ENCODE measurements around the gene KCNJ18.
"Not testable (repeated sequence)": the region's sequence is repeated elsewhere in the genome, so short reads cannot be mapped to it uniquely, and the experiment has no call there.

The KCNJ18 gene

GRCh38 chr17:21733931-21734330, 41.6 kb downstream of the KCNJ18 start:
- DNase-seq (ENCODE audit: low read depth) = not testable (repeated sequence)

- not testable (repeated sequence) for DNase-seq (ENCODE audit: low read depth)
These were observed 43.5 kb downstream of the KCNJ18 start for GRCh38 chr17:21735814-21736213.

- DNase-seq (ENCODE audit: low read depth) = not testable (repeated sequence)
These were observed 44.8 kb downstream of the KCNJ18 start for GRCh38 chr17:21737015-21737580.

GRCh38 chr17:21738241-21738640, 45.9 kb downstream of the KCNJ18 start:
- not testable (repeated sequence) for DNase-seq (ENCODE audit: low read depth)

GRCh38 chr17:21738877-21739474, 46.7 kb downstream of the KCNJ18 start:
- DNase-seq (ENCODE audit: low read depth) = not testable (repeated sequence)

- DNase-seq (ENCODE audit: low read depth) = not testable (repeated sequence)
These were observed 47.2 kb downstream of the KCNJ18 start for GRCh38 chr17:21739485-21739884.

- DNase-seq (ENCODE audit: low read depth) = not testable (repeated sequence)
These were observed 48.5 kb downstream of the KCNJ18 start for GRCh38 chr17:21740836-21741235.

GRCh38 chr17:21741520-21741919, 49.2 kb downstream of the KCNJ18 start:
- not testable (repeated sequence) for DNase-seq (ENCODE audit: low read depth)

GRCh38 chr17:21742326-21742725, 50.0 kb downstream of the KCNJ18 start:
- DNase-seq (ENCODE audit: low read depth) = no peak

GRCh38 chr17:21744151-21744550, 51.8 kb downstream of the KCNJ18 start:
- DNase-seq (ENCODE audit: low read depth) = not testable (repeated sequence)

GRCh38 chr17:21744621-21745020, 52.3 kb downstream of the KCNJ18 start:
- DNase-seq (ENCODE audit: low read depth) = not testable (repeated sequence)

GRCh38 chr17:21745385-21746054, 53.2 kb downstream of the KCNJ18 start:
- not testable (repeated sequence) for DNase-seq (ENCODE audit: low read depth)

- not testable (repeated sequence) for DNase-seq (ENCODE audit: low read depth)
These were observed 54.1 kb downstream of the KCNJ18 start for GRCh38 chr17:21746415-21746814.

- not testable (repeated sequence) for DNase-seq (ENCODE audit: low read depth)
These were observed 55.0 kb downstream of the KCNJ18 start for GRCh38 chr17:21747195-21747915.

- not testable (repeated sequence) for DNase-seq (ENCODE audit: low read depth)
These were observed 56.4 kb downstream of the KCNJ18 start for GRCh38 chr17:21748686-21749085.

GRCh38 chr17:21749696-21750531, 57.6 kb downstream of the KCNJ18 start:
- DNase-seq (ENCODE audit: low read depth) = not testable (repeated sequence)

GRCh38 chr17:21751111-21751510, 58.8 kb downstream of the KCNJ18 start:
- not testable (repeated sequence) for DNase-seq (ENCODE audit: low read depth)

Data from EH (cell line).